ENCODE data around the gene ALG8. TPM values are rescaled to one million over a fixed set of nuclear protein-coding genes. Genes with fewer than 3 reads are reported as not detected.

Gene ALG8
- total RNA-seq, 4 donors from 2014 or later, result 14.8 to 21.6 (median 15.8) TPM

DNA sequence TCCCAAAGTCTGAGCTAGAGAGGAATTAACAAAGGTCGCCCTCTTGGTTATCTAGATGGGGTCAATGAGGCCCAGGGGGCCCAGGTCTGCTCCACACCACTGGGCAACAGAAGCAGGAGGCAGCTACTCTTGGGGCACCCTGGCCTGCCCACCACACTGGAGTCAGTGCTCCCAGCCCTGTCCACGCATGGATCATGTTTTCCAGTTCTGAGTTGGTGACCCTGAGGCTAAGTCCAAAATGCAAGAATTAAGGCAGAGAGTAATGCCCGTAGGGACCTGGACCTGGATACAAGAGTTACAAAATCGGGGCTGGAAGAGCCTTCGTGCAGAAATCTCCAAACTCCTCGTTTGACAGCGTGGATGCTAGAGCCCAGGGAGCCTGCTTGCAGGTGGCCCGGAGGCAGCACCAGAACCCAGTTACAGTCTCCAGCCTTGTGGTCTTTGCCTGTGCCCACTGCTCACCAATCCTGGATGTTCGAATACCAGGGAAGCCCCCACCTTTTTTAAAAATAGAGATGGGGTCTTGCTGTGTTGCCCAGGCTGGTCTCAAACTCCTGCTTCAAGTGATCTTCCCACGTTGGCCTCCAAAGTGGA lies 81.9 kb downstream of the ALG8 start:
- TF ChIP-seq POLR2A (IDR thresholded peaks at IDR 0.05), result no peak
- TF ChIP-seq, protein P1, sequence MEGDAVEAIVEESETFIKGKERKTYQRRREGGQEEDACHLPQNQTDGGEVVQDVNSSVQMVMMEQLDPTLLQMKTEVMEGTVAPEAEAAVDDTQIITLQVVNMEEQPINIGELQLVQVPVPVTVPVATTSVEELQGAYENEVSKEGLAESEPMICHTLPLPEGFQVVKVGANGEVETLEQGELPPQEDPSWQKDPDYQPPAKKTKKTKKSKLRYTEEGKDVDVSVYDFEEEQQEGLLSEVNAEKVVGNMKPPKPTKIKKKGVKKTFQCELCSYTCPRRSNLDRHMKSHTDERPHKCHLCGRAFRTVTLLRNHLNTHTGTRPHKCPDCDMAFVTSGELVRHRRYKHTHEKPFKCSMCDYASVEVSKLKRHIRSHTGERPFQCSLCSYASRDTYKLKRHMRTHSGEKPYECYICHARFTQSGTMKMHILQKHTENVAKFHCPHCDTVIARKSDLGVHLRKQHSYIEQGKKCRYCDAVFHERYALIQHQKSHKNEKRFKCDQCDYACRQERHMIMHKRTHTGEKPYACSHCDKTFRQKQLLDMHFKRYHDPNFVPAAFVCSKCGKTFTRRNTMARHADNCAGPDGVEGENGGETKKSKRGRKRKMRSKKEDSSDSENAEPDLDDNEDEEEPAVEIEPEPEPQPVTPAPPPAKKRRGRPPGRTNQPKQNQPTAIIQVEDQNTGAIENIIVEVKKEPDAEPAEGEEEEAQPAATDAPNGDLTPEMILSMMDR (IDR thresholded peaks at IDR 0.05), result no peak
- no peak for TF ChIP-seq POLR2AphosphoS5 (IDR thresholded peaks at IDR 0.05)
- TF ChIP-seq EP300 (IDR thresholded peaks at IDR 0.05), result no peak
- Histone ChIP-seq H3K9me3 (no peaks in the 10 kb centered on the region), H3K36me3 (no peaks in the 10 kb centered on the region), H3K27ac (no peak overlapping the region), H3K27me3 (no peaks in the 10 kb centered on the region), H3K4me3 (no peak overlapping the region), H3K4me1 (peaks cover 0 to 13% (median 0%) of the 10 kb centered on the region in 3 donors)
- WGBS, 2 donors (ENCODE audit: low coverage in 1 of 2), result 78 to 81% methylated on average over 6 to 8 of the region's 10 CpGs
- ATAC-seq, result no peak

DNA sequence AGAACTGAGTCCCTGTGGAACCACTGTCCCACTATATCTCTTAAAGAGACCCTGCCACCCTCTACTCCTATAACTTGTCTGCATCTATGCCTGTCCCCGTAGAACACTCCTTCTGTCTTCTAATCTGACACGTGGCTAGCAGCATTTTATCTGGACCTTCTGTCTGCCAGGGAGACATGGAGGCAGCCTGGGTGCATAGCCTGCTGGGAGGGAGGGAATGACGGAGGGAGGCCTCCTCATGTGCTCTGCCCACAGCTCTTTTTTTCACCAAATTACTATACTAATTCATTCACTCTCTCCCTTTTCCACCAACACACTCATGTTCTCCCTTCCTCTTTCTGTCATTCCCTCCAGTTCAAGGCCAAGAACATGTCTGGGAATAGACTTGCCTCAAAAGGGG lies 83.3 kb downstream of the ALG8 start:
- TF ChIP-seq POLR2A (IDR thresholded peaks at IDR 0.05) (no peak), EP300 (IDR thresholded peaks at IDR 0.05) (no peak), POLR2AphosphoS5 (IDR thresholded peaks at IDR 0.05) (no peak)
- TF ChIP-seq, protein P1 (IDR thresholded peaks at IDR 0.05), result no peak
- Histone ChIP-seq H3K27ac (no peak overlapping the region), H3K9me3 (no peaks in the 10 kb centered on the region), H3K27me3 (no peaks in the 10 kb centered on the region), H3K4me3 (no peak overlapping the region), H3K4me1 (peaks cover 0 to 4% (median 0%) of the 10 kb centered on the region in 3 donors), H3K36me3 (no peaks in the 10 kb centered on the region)
- 58 to 68% methylated on average over 3 of the region's 3 CpGs for WGBS, 2 donors (ENCODE audit: low coverage in 1 of 2)
- no peak for ATAC-seq

DNA sequence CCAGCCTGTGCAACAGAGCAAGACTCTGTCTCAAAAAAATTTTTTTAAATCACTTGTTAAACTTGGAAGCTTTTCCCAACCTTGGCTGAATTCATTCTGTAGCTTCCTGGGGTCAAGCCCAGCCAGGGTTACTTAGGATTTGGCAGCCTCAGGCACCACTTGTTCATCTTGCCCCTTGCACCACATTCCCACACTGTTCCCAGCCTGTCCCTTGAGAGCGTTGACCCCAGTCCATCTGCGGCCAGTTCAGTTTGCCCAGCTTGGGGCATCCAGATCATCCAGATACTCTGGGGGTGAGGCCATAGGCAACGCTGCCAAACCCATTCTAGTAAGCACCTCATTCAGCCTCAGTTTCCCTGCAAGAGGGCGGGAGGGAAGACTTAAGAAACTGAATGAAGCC lies 84.5 kb downstream of the ALG8 start:
- 80% methylated on average over 4 of the region's 4 CpGs; no CpG with 5 or more reads in 1 of the 2 donors for WGBS, 2 donors (ENCODE audit: low coverage in 1 of 2)

DNA sequence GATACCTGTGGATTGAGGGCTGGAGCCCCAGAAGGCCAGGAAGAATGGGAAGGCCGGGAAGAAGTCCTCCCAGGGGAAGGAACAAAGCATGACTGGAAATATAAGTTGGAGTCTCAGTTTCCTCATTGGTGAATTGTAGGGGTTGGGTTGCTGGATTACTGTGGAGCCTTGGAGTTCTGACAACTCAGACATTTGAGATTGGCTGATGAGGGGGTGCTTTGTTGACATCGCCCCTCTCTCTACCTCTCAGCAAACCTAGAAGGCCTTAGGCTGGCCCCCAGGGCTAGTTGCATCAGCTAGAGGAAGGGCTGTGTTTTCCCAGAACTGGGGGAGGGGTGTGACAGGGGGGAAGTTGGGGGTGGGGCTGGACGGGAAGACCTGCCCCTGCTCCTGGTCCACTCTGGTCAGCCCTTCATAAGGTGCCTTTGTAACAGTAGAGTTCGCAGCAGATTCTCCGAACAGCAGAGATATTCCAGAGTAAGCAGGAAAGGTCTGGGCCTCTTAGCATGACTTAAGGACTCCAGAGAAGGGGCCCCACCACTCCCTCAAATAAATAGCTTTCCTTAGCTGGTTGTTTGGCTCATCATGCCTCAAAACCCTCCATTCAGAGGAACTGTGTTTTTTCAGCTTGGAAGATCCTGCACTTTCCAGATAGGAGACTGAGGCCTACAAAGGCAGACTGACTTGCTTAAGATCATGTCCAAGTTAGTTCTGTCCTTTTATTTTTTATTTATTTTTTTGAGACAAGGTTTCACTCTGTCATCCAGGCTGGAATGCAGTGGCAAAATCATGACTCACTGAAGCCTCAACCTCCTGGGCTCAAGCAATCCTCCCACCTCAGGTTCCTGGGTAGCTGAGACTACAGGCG lies 88.2 kb downstream of the ALG8 start:
- H3K27ac ChIP-seq, result no peak overlapping the region
- ATAC-seq, result no peak
- H3K27me3 ChIP-seq, result no peaks in the 10 kb centered on the region
- no peaks in the 10 kb centered on the region for H3K9me3 ChIP-seq
- TF ChIP-seq, protein P1 (IDR thresholded peaks at IDR 0.05), result no peak
- TF ChIP-seq POLR2A (IDR thresholded peaks at IDR 0.05) (no peak), POLR2AphosphoS5 (IDR thresholded peaks at IDR 0.05) (no peak), EP300 (IDR thresholded peaks at IDR 0.05) (no peak)
- H3K36me3 ChIP-seq, result no peaks in the 10 kb centered on the region
- H3K4me1 ChIP-seq, result peaks cover 0 to 4% (median 0%) of the 10 kb centered on the region in 3 donors
- H3K4me3 ChIP-seq, result no peak overlapping the region
- 84 to 93% methylated on average over 2 to 5 of the region's 6 CpGs for WGBS, 2 donors (ENCODE audit: low coverage in 1 of 2)

More for the DNA sequence above, 84.5 kb downstream of the ALG8 start:
- H3K27ac ChIP-seq, result no peak overlapping the region
- H3K9me3 ChIP-seq, result no peaks in the 10 kb centered on the region
- no peaks in the 10 kb centered on the region for H3K36me3 ChIP-seq
- no peak overlapping the region for H3K4me3 ChIP-seq
- H3K4me1 ChIP-seq, result no peaks in the 10 kb centered on the region
- TF ChIP-seq, protein P1 (IDR thresholded peaks at IDR 0.05), result no peak
- TF ChIP-seq POLR2A (IDR thresholded peaks at IDR 0.05), result no peak
- no peak for TF ChIP-seq POLR2AphosphoS5 (IDR thresholded peaks at IDR 0.05)
- no peak for TF ChIP-seq EP300 (IDR thresholded peaks at IDR 0.05)
- ATAC-seq, result no peak
- H3K27me3 ChIP-seq, result no peaks in the 10 kb centered on the region

Small RNA genes within 50 kb of the gene (small RNA-seq; reads per million reads assigned to genes)
- gene RNU6-126P, result 0 reads per million in 4 donors

Other genes with a start within 250 kb of the ALG8 start
- gene INTS4, start 145.0 kb downstream of the ALG8 start, total RNA-seq, result 10 to 100 TPM; 16.5 to 32.1 (median 18.8) TPM
- 1 to 10 TPM in 3 of 4 donors, under 1 TPM in 1; 0.58 to 2.3 (median 1.4) TPM for gene KCTD14, start 116.3 kb downstream of the ALG8 start, total RNA-seq
- gene THRSP, start 75.8 kb downstream of the ALG8 start, total RNA-seq, result 1 to 10 TPM in 1 of 4 donors, not detected in 3; 2.0 TPM
- 100 to 1,000 TPM in 1 of 4 donors, 10 to 100 TPM in 3; 67.8 to 102 (median 79.6) TPM for gene NDUFC2, start 59.8 kb downstream of the ALG8 start, total RNA-seq
- gene KCTD21, start 49.0 kb upstream of the ALG8 start, total RNA-seq, result 10 to 100 TPM in 2 of 4 donors, 1 to 10 TPM in 2; 5.7 to 18.6 (median 9.9) TPM
- gene USP35, start 49.3 kb upstream of the ALG8 start, total RNA-seq, result 10 to 100 TPM in 2 of 4 donors, 1 to 10 TPM in 2; 7.1 to 14.5 (median 10.6) TPM